A673 (cell line): ENCODE results near the gene MAST4. TPM values are rescaled to one million over a fixed set of nuclear protein-coding genes. Genes with fewer than 3 reads are reported as not detected.

Experiments used
- BruUV-seq: library from RNA; stranded (reverse); fragments of 400-500 nt; replicated peaks from 2 replicates; lab custom pipeline; 2021; lab: Mats Ljungman, UMichigan
- CTCF ChIA-PET: fragments of 300-600 bp; sonication (Branson Sonifier 250); formaldehyde crosslinking; loops from one replicate; lab custom pipeline; 2022; ENCODE audit warnings: antibody characterized with exemption; lab: Charles Lee
- POLR2A ChIA-PET: fragments of 300-600 bp; sonication (Branson Sonifier 250); formaldehyde crosslinking; loops from one replicate; lab custom pipeline; 2022; ENCODE audit warnings: antibody characterized with exemption; ENCODE audit not compliant: low non-redundant PET; lab: Charles Lee
- DNase-seq: peaks from one replicate; pipeline ENCODE4 v3.0.0-alpha.2; 2015; ENCODE audit warnings: low spot score
- H3K27ac ChIP-seq: fragments of 200-600 bp; sonication (generic); 2 replicates; pipeline ENCODE4 v1.5.1; 2016; ENCODE audit warnings: mixed run types, low read depth, mild to moderate bottlenecking, mixed read lengths, antibody characterized with exemption, low read length; ENCODE audit not compliant: poor library complexity, severe bottlenecking
- H3K27me3 ChIP-seq: fragments of 200-600 bp; sonication (generic); replicated peaks from 2 replicates; pipeline ENCODE4 v1.6.1; 2017; ENCODE audit warnings: mixed run types, low read depth, mild to moderate bottlenecking, mixed read lengths, antibody characterized with exemption, low read length; ENCODE audit not compliant: insufficient read depth, poor library complexity
- H3K36me3 ChIP-seq: fragments of 200-600 bp; sonication (generic); 2 replicates; pipeline ENCODE4 v1.6.1; 2016; ENCODE audit warnings: mixed run types, mild to moderate bottlenecking, mixed read lengths, antibody characterized with exemption, low read length; ENCODE audit not compliant: insufficient read depth, poor library complexity, severe bottlenecking
- H3K4me1 ChIP-seq: fragments of 200-600 bp; sonication (generic); 2 replicates; pipeline ENCODE4 v1.6.1; 2017; ENCODE audit warnings: mixed run types, mild to moderate bottlenecking, mixed read lengths, antibody characterized with exemption, low read length; ENCODE audit not compliant: insufficient read depth, poor library complexity, severe bottlenecking
- H3K4me3 ChIP-seq: fragments of 200-600 bp; sonication (generic); 2 replicates; pipeline ENCODE4 v1.5.1; 2016; ENCODE audit warnings: low read depth, mixed run types, mild to moderate bottlenecking, mixed read lengths, low read length; ENCODE audit not compliant: poor library complexity, severe bottlenecking
- H3K9me3 ChIP-seq: fragments of 200-600 bp; sonication (generic); 2 replicates; pipeline ENCODE4 v1.6.1; 2016; ENCODE audit warnings: mixed run types, low read depth, mild to moderate bottlenecking, mixed read lengths, antibody characterized with exemption, low read length; ENCODE audit not compliant: poor library complexity, severe bottlenecking
- CTCF ChIP-seq: fragments of 300-800, 200-600 bp; sonication (generic); conservative IDR thresholded peaks from 2 replicates; pipeline ENCODE4 v1.5.1; 2017; ENCODE audit warnings: low read depth, mild to moderate bottlenecking, antibody characterized with exemption, low read length, moderate library complexity, mixed read lengths
- EZH2 ChIP-seq: fragments of 200-600 bp; sonication (generic); IDR thresholded peaks from 2 replicates; pipeline ENCODE4 v1.6.1; 2017; ENCODE audit warnings: borderline replicate concordance, low read depth, mild to moderate bottlenecking, mixed read lengths, antibody characterized with exemption, low read length; ENCODE audit not compliant: poor library complexity, severe bottlenecking
- intact Hi-C: fragments of 100-400 bp; cut with micrococcal nuclease; formaldehyde crosslinking; loops from one replicate; pipeline ENCODE4 v1.10.0; 2022; ENCODE audit not compliant: unreplicated experiment
- total RNA-seq: library from RNA; stranded (reverse); gene quantifications from 2 replicates; pipeline ENCODE4 v1.2.3, GENCODE V29; 2021

MAST4 gene
- total RNA-seq, 1 experiment from 2014 or later, result 4.5 TPM

- peak overlapping the region; percentile 58 for H3K4me3 ChIP-seq
- H3K36me3 ChIP-seq, result no peaks in the 10 kb centered on the region
- CTCF ChIA-PET, result no interaction called here
- TF ChIP-seq CTCF, result no peak
- POLR2A ChIA-PET, result no interaction called here
- peaks cover 3% of the 10 kb centered on the region for H3K4me1 ChIP-seq
- BruUV-seq, result no TSS peak
- H3K27ac ChIP-seq, result no peak overlapping the region
- peaks cover 80% of the 10 kb centered on the region for H3K27me3 ChIP-seq
- intact Hi-C loops, result loop anchor here (10.0 kb wide), 1 partner anchor 168 kb away; no protein-coding TSS in a partner anchor
- DNase-seq, result peak; percentile 23
- no peaks in the 10 kb centered on the region for H3K9me3 ChIP-seq
These were observed 1.1 kb downstream of the MAST4 start for GRCh38 chr5:66597183-66597757.

DNA sequence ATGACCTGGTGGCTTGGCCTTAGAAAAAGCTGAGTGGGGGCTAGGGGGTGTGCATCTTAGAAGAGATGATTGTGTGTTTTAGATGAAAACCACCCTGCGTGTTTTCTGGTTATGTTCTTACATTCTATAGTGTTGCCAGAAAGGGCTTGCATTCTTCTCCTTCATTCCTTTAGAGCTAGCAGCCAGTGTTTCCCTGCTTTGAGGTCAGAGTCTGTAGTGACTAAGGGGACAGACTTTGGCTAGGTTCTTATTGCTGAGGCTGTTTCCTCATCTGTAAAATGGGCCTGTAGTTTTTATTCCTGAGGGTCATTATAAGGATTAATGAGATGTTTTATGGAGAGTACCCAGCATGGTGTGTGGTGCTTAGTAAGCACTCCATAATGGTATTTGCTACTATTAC is 6.4 kb downstream of the MAST4 start:
- ChIA-PET POLR2A (no interaction called here), CTCF (no interaction called here)
- BruUV-seq, result no TSS peak
- no peaks in the 10 kb centered on the region for H3K9me3 ChIP-seq
- no peak for TF ChIP-seq CTCF
- no peak for TF ChIP-seq EZH2
- intact Hi-C loops, result no loop called here
- no peaks in the 10 kb centered on the region for H3K36me3 ChIP-seq
- no peak overlapping the region for H3K27ac ChIP-seq
- no peaks in the 10 kb centered on the region for H3K4me1 ChIP-seq
- H3K27me3 ChIP-seq, result peaks cover 63% of the 10 kb centered on the region
- DNase-seq, result no peak
- H3K4me3 ChIP-seq, result no peak overlapping the region

- Histone ChIP-seq H3K27ac (no peak overlapping the region), H3K4me3 (no peak overlapping the region), H3K36me3 (no peaks in the 10 kb centered on the region), H3K9me3 (no peaks in the 10 kb centered on the region), H3K4me1 (no peaks in the 10 kb centered on the region), H3K27me3 (peaks cover 57% of the 10 kb centered on the region)
- ChIA-PET CTCF (no interaction called here), POLR2A (no interaction called here)
- no peak for TF ChIP-seq EZH2
- TF ChIP-seq CTCF, result no peak
- no peak for DNase-seq
- BruUV-seq, result no TSS peak
- intact Hi-C loops, result no loop called here
These were observed 7.0 kb downstream of the MAST4 start for GRCh38 chr5:66603164-66603563.
